Measurements from ENCODE around the gene TARS3. TPM values are rescaled to one million over a fixed set of nuclear protein-coding genes. Genes with fewer than 3 reads are reported as not detected.

The TARS3 gene
- total and polyA plus RNA-seq, 2 donors = 13.2 to 14.6 TPM

GRCh38 chr15:101610611-101611000 lies 113.7 kb downstream of the TARS3 start:
- Histone ChIP-seq H3K4me3 (ENCODE audit: low read length in 2 of 2) (no peak overlapping the region), H3K9me3 (ENCODE audit: control insufficient read depth in 2 of 2, insufficient read depth in 1 of 2, low read length in 1 of 2) (peaks cover 0 to 3% of the 10 kb centered on the region in 2 donors), H3K4me1 (ENCODE audit: control insufficient read depth in 2 of 2, insufficient read depth in 2 of 2, low read length in 2 of 2) (no peaks in the 10 kb centered on the region), H3K27me3 (ENCODE audit: control insufficient read depth in 2 of 2, insufficient read depth in 1 of 2, low read length in 1 of 2) (peaks cover 0 to 2% of the 10 kb centered on the region in 2 donors), H3K36me3 (ENCODE audit: control insufficient read depth in 2 of 2, insufficient read depth in 2 of 2, low read length in 1 of 2) (no peaks in the 10 kb centered on the region), H3K27ac (ENCODE audit: low read depth in 1 of 2, low read length in 1 of 2) (no peak overlapping the region)
- 97% methylated on average over 8 of the region's 8 CpGs for WGBS
- no peak for DNase-seq (ENCODE audit: low read depth in 6 of 9, low spot score in 9 of 9)

GRCh38 chr15:101609742-101610610 lies 114.3 kb downstream of the TARS3 start:
- no peak for DNase-seq (ENCODE audit: low read depth in 6 of 9, low spot score in 9 of 9)
- Histone ChIP-seq H3K27me3 (ENCODE audit: control insufficient read depth in 2 of 2, insufficient read depth in 1 of 2, low read length in 1 of 2) (peaks cover 0 to 2% of the 10 kb centered on the region in 2 donors), H3K36me3 (ENCODE audit: control insufficient read depth in 2 of 2, insufficient read depth in 2 of 2, low read length in 1 of 2) (no peaks in the 10 kb centered on the region), H3K9me3 (ENCODE audit: control insufficient read depth in 2 of 2, insufficient read depth in 1 of 2, low read length in 1 of 2) (no peaks in the 10 kb centered on the region), H3K27ac (ENCODE audit: low read depth in 1 of 2, low read length in 1 of 2) (no peak overlapping the region), H3K4me3 (ENCODE audit: low read length in 2 of 2) (no peak overlapping the region), H3K4me1 (ENCODE audit: control insufficient read depth in 2 of 2, insufficient read depth in 2 of 2, low read length in 2 of 2) (no peaks in the 10 kb centered on the region)
- WGBS = 93% methylated on average over 23 of the region's 23 CpGs

- no peak overlapping the region for H3K27ac ChIP-seq (ENCODE audit: low read depth in 1 of 2, low read length in 1 of 2)
- no peaks in the 10 kb centered on the region for H3K36me3 ChIP-seq (ENCODE audit: control insufficient read depth in 2 of 2, insufficient read depth in 2 of 2, low read length in 1 of 2)
- no peaks in the 10 kb centered on the region for H3K9me3 ChIP-seq (ENCODE audit: control insufficient read depth in 2 of 2, insufficient read depth in 1 of 2, low read length in 1 of 2)
- no peak for DNase-seq (ENCODE audit: low read depth in 6 of 9, low spot score in 9 of 9)
- H3K27me3 ChIP-seq (ENCODE audit: control insufficient read depth in 2 of 2, insufficient read depth in 1 of 2, low read length in 1 of 2) = peaks cover 0 to 2% of the 10 kb centered on the region in 2 donors
- no peaks in the 10 kb centered on the region for H3K4me1 ChIP-seq (ENCODE audit: control insufficient read depth in 2 of 2, insufficient read depth in 2 of 2, low read length in 2 of 2)
- H3K4me3 ChIP-seq (ENCODE audit: low read length in 2 of 2) = no peak overlapping the region
- WGBS = 92% methylated on average over 9 of the region's 9 CpGs
These were observed 116.1 kb downstream of the TARS3 start for GRCh38 chr15:101608201-101608600.

GRCh38 chr15:101607108-101607507 lies 117.2 kb downstream of the TARS3 start:
- H3K36me3 ChIP-seq (ENCODE audit: control insufficient read depth in 2 of 2, insufficient read depth in 2 of 2, low read length in 1 of 2) = no peaks in the 10 kb centered on the region
- peaks cover 0 to 2% of the 10 kb centered on the region in 2 donors for H3K27me3 ChIP-seq (ENCODE audit: control insufficient read depth in 2 of 2, insufficient read depth in 1 of 2, low read length in 1 of 2)
- H3K27ac ChIP-seq (ENCODE audit: low read depth in 1 of 2, low read length in 1 of 2) = no peak overlapping the region
- 94% methylated on average over 2 of the region's 2 CpGs for WGBS
- H3K9me3 ChIP-seq (ENCODE audit: control insufficient read depth in 2 of 2, insufficient read depth in 1 of 2, low read length in 1 of 2) = no peaks in the 10 kb centered on the region
- H3K4me3 ChIP-seq (ENCODE audit: low read length in 2 of 2) = no peak overlapping the region
- DNase-seq (ENCODE audit: low read depth in 6 of 9, low spot score in 9 of 9) = no peak
- H3K4me1 ChIP-seq (ENCODE audit: control insufficient read depth in 2 of 2, insufficient read depth in 2 of 2, low read length in 2 of 2) = no peaks in the 10 kb centered on the region

GRCh38 chr15:101604124-101604874 lies 120.0 kb downstream of the TARS3 start:
- Histone ChIP-seq H3K36me3 (ENCODE audit: control insufficient read depth in 2 of 2, insufficient read depth in 2 of 2, low read length in 1 of 2) (no peaks in the 10 kb centered on the region), H3K4me3 (ENCODE audit: low read length in 2 of 2) (no peak overlapping the region), H3K4me1 (ENCODE audit: control insufficient read depth in 2 of 2, insufficient read depth in 2 of 2, low read length in 2 of 2) (peaks cover 0 to 6% of the 10 kb centered on the region in 2 donors), H3K27ac (ENCODE audit: low read depth in 1 of 2, low read length in 1 of 2) (no peak overlapping the region), H3K9me3 (ENCODE audit: control insufficient read depth in 2 of 2, insufficient read depth in 1 of 2, low read length in 1 of 2) (no peaks in the 10 kb centered on the region), H3K27me3 (ENCODE audit: control insufficient read depth in 2 of 2, insufficient read depth in 1 of 2, low read length in 1 of 2) (peaks cover 0 to 2% of the 10 kb centered on the region in 2 donors)
- 97% methylated on average over 4 of the region's 4 CpGs for WGBS
- DNase-seq (ENCODE audit: low read depth in 6 of 9, low spot score in 9 of 9) = no peak

Other genes starting within 250 kb of the TARS3 start
- 10.5 TPM for gene PCSK6, start 234.8 kb downstream of the TARS3 start, total RNA-seq
- gene PCSK6, start 234.8 kb downstream of the TARS3 start, polyA plus RNA-seq = 10.1 TPM
- 35.9 TPM for gene TM2D3, start 72.1 kb downstream of the TARS3 start, total RNA-seq
- gene TM2D3, start 72.1 kb downstream of the TARS3 start, polyA plus RNA-seq = 74.4 TPM
- not detected for gene OR4F6, start 79.0 kb upstream of the TARS3 start, total RNA-seq
- not detected for gene OR4F6, start 79.0 kb upstream of the TARS3 start, polyA plus RNA-seq
- not detected for gene OR4F15, start 87.7 kb upstream of the TARS3 start, total RNA-seq
- 0.05 TPM for gene OR4F15, start 87.7 kb upstream of the TARS3 start, polyA plus RNA-seq